Spleen (tissue), 11 donors: Measurements from ENCODE around the gene PNMA1. TPM values are rescaled to one million over a fixed set of nuclear protein-coding genes. Genes with fewer than 3 reads are reported as not detected.
A peak's percentile ranks its signal among the peaks of the same experiment; 100 is the strongest.

Experiments used
- DNase-seq: peaks from one replicate; pipeline ENCODE4 v3.0.0-alpha.2; 2020
- H3K27ac ChIP-seq, 8 donors: fragments of 200-600 bp; sonication (generic) in 7 of 8; 1 replicate in 4 of 8; 2 replicates in 4 of 8; pipeline versions ENCODE4 v1.5.0 to v1.8.0; 2016 to 2021; ENCODE audit warnings: inconsistent platforms in 4 of 8, mild to moderate bottlenecking in 4 of 8, moderate library complexity in 1 of 8
- H3K27me3 ChIP-seq, 7 donors: fragments of 200-600 bp; sonication (generic) in 6 of 7; replicated peaks in 1 of 7; 1 replicate in 4 of 7; 2 replicates in 3 of 7; pipeline versions ENCODE4 v1.5.0 to v1.8.0; 2016 to 2021; ENCODE audit warnings: inconsistent platforms in 3 of 7, mild to moderate bottlenecking in 1 of 7
- H3K36me3 ChIP-seq, 6 donors: fragments of 200-600 bp; sonication (generic) in 5 of 6; 1 replicate in 4 of 6; 2 replicates in 2 of 6; pipeline versions ENCODE4 v1.5.0 to v1.8.0; 2016 to 2021; ENCODE audit warnings: inconsistent platforms in 2 of 6
- H3K4me1 ChIP-seq, 6 donors: fragments of 200-600 bp; sonication (generic) in 5 of 6; 1 replicate in 3 of 6; 2 replicates in 3 of 6; pipeline versions ENCODE4 v1.5.0 to v1.8.0; 2016 to 2021; ENCODE audit warnings: inconsistent platforms in 3 of 6
- H3K4me3 ChIP-seq, 8 donors: fragments of 200-600 bp; sonication (generic) in 7 of 8; 1 replicate in 4 of 8; 2 replicates in 4 of 8; pipeline versions ENCODE4 v1.5.0 to v1.8.0; 2016 to 2021; ENCODE audit warnings: inconsistent platforms in 4 of 8, mild to moderate bottlenecking in 4 of 8, moderate library complexity in 2 of 8
- H3K9me3 ChIP-seq, 8 donors: fragments of 200-600 bp; sonication (generic) in 7 of 8; 1 replicate in 4 of 8; 2 replicates in 4 of 8; pipeline versions ENCODE4 v1.5.0 to v1.8.0; 2016 to 2021; ENCODE audit warnings: inconsistent platforms in 4 of 8
- CTCF ChIP-seq, 11 experiments: fragments of 200-600 bp in 7 of 11; fragments of 450-650 bp in 4 of 11; sonication (generic) in 4 of 11; IDR thresholded peaks in 8 of 11; conservative IDR thresholded peaks in 3 of 11; 1 replicate in 7 of 11; 2 replicates in 4 of 11; pipeline versions ENCODE4 v1.4.0 to v1.8.0; 2016 to 2021; ENCODE audit warnings: antibody characterized with exemption in 11 of 11, inconsistent platforms in 4 of 11, mild to moderate bottlenecking in 1 of 11
- POLR2A ChIP-seq, 3 donors: fragments of 450-650 bp; IDR thresholded peaks; one replicate each; pipeline ENCODE4 v1.5.1; 2017; ENCODE audit warnings: antibody characterized with exemption in 3 of 3, mild to moderate bottlenecking in 1 of 3
- POLR2AphosphoS5 ChIP-seq, 3 donors: sonication (generic); formaldehyde crosslinking; IDR thresholded peaks; one replicate each; pipeline ENCODE4 v1.5.1; 2017; ENCODE audit warnings: antibody characterized with exemption in 3 of 3
- WGBS, 5 donors: extraction: QIAGEN DNeasy Blood & Tissue Kit in 3 of 5; methylation state at CpG; one replicate each; pipeline versions ENCODE4 v1.1.5 to v1.1.7; 2013 to 2018; 5-methylcytosine and 5-hydroxymethylcytosine counted together
- intact Hi-C: fragments of 100-400 bp; cut with DNase I; formaldehyde crosslinking; loops from one replicate; pipeline ENCODE4 v1.15.0; 2023; ENCODE audit warnings: low total_unique reads
- polyA plus RNA-seq, 3 donors: library from polyadenylated mRNA; stranded (reverse); fragments of 200-250 nt; gene quantifications; one replicate each; pipeline ENCODE4 v1.2.1, GENCODE V29; 2013
- total RNA-seq, 7 donors: library from RNA; depleted of rRNA in 3 of 7; stranded (reverse); fragments of >200 nt in 3 of 7; fragmentation: NEBNext Ultra II Directional in 4 of 7; extraction: Animal tissue kit (Norgen Biotek cat#: 25700) in 4 of 7; gene quantifications; one replicate each; pipeline versions ENCODE4 v1.1.0 to v1.2.1, GENCODE V29; 2016 to 2021
- donor health status: healthy with polysubstance abuse.
- donor health status: DM: no; HTN: no; CAD: no; lungs with moderate emphysema.
- donor health status: DM: no; HTN: no; CAD: no.
- donor health status: Bipolar disorder and iron deficiency.
- donor health status: healthy.
- donor health status: DM: no; HTN: no; CAD: no.
- donor health status: DM: yes; HTN: yes; CAD: no.

Gene PNMA1
- total and polyA plus RNA-seq, 10 donors: 13.1 to 31.8 (median 22.2) TPM

- Histone ChIP-seq H3K27ac (peak overlapping the region; percentile 27 to 97 (median 84)), H3K4me1 (peaks cover 50 to 74% (median 60%) of the 10 kb centered on the region in 6 donors)
- 81 to 93% (median 88%) methylated on average over 10 to 21 of the region's 21 CpGs for WGBS, 5 donors
Measured at GRCh38 chr14:73739174-73739898, 25.2 kb upstream of the PNMA1 start.

GRCh38 chr14:73738518-73739173, 24.5 kb upstream of the PNMA1 start:
- no peak overlapping the region for H3K4me3 ChIP-seq

More at GRCh38 chr14:73739174-73739898, 25.2 kb upstream of the PNMA1 start:
- intact Hi-C loops: loop anchor here (10.0 kb wide), 1 partner anchor 45 kb away; no protein-coding TSS in a partner anchor
- Histone ChIP-seq H3K36me3 (peaks cover 0 to 63% (median 50%) of the 10 kb centered on the region in 6 donors), H3K27me3 (no peaks in the 10 kb centered on the region), H3K9me3 (no peaks in the 10 kb centered on the region), H3K4me3 (no peak overlapping the region)
- peak; percentile 73 for DNase-seq
- TF ChIP-seq POLR2A (IDR thresholded peaks at IDR 0.05) (no peak), POLR2AphosphoS5 (IDR thresholded peaks at IDR 0.05) (peak in 2 of 3 donors; percentile 1 to 22)

GRCh38 chr14:73736842-73737241, 22.7 kb upstream of the PNMA1 start:
- Histone ChIP-seq H3K4me1 (peaks cover 25 to 65% (median 43%) of the 10 kb centered on the region in 6 donors), H3K27ac (peak overlapping the region in 1 of 8 donors; percentile 87), H3K36me3 (peaks cover 0 to 87% (median 64%) of the 10 kb centered on the region in 6 donors), H3K9me3 (no peaks in the 10 kb centered on the region), H3K27me3 (no peaks in the 10 kb centered on the region), H3K4me3 (no peak overlapping the region)
- TF ChIP-seq CTCF (IDR thresholded peaks at IDR 0.05 in 8 of 11, conservative IDR thresholded peaks at IDR 0.05 in 3 of 11) (no peak), POLR2A (IDR thresholded peaks at IDR 0.05) (no peak), POLR2AphosphoS5 (IDR thresholded peaks at IDR 0.05) (peak in 2 of 3 donors; percentile 9 to 23)
- intact Hi-C loops: loop anchor here (10.0 kb wide), 1 partner anchor 48 kb away; no protein-coding TSS in a partner anchor
- WGBS, 5 donors: 89 to 92% (median 91%) methylated on average over 13 of the region's 13 CpGs
- peak; percentile 46 for DNase-seq

More at GRCh38 chr14:73738518-73739173, 24.5 kb upstream of the PNMA1 start:
- Histone ChIP-seq H3K9me3 (no peaks in the 10 kb centered on the region), H3K27me3 (no peaks in the 10 kb centered on the region), H3K36me3 (peaks cover 0 to 69% (median 56%) of the 10 kb centered on the region in 6 donors), H3K4me1 (peaks cover 43 to 67% (median 53%) of the 10 kb centered on the region in 6 donors), H3K27ac (peak overlapping the region in 6 of 8 donors; percentile 80 to 97 (median 86))
- TF ChIP-seq POLR2A (IDR thresholded peaks at IDR 0.05): no peak
- TF ChIP-seq POLR2AphosphoS5 (IDR thresholded peaks at IDR 0.05): peak in 1 of 3 donors; percentile 65
- intact Hi-C loops: loop anchor here (10.0 kb wide), 1 partner anchor 46 kb away; no protein-coding TSS in a partner anchor
- WGBS, 5 donors: 93 to 95% (median 94%) methylated on average over 18 to 22 of the region's 22 CpGs
- DNase-seq: peak; percentile 70

- Histone ChIP-seq H3K27ac (peak overlapping the region in 7 of 8 donors; percentile 41 to 82 (median 72)), H3K27me3 (no peaks in the 10 kb centered on the region), H3K4me3 (no peak overlapping the region), H3K36me3 (peaks cover 2 to 100% (median 65%) of the 10 kb centered on the region in 6 donors), H3K4me1 (peaks cover 15 to 75% (median 47%) of the 10 kb centered on the region in 6 donors), H3K9me3 (no peaks in the 10 kb centered on the region)
- 87 to 95% (median 90%) methylated on average over 3 of the region's 3 CpGs for WGBS, 5 donors
- no peak for DNase-seq
- TF ChIP-seq POLR2AphosphoS5 (IDR thresholded peaks at IDR 0.05) (no peak), POLR2A (IDR thresholded peaks at IDR 0.05) (no peak)
- intact Hi-C loops: loop anchor here (10.0 kb wide), 1 partner anchor 53 kb away; no protein-coding TSS in a partner anchor
Measured at GRCh38 chr14:73732006-73732405, 17.8 kb upstream of the PNMA1 start.

- no peaks in the 10 kb centered on the region for H3K9me3 ChIP-seq
- no peak for DNase-seq
- no peaks in the 10 kb centered on the region for H3K27me3 ChIP-seq
- TF ChIP-seq CTCF (IDR thresholded peaks at IDR 0.05 in 8 of 11, conservative IDR thresholded peaks at IDR 0.05 in 3 of 11) (peak in 2 of 11 experiments; percentile 7 to 26), POLR2A (IDR thresholded peaks at IDR 0.05) (no peak), POLR2AphosphoS5 (IDR thresholded peaks at IDR 0.05) (peak in 1 of 3 donors; percentile 46)
- H3K36me3 ChIP-seq: peaks cover 3 to 100% (median 65%) of the 10 kb centered on the region in 6 donors
- WGBS, 5 donors: 74 to 81% (median 77%) methylated on average over 3 of the region's 3 CpGs
- H3K27ac ChIP-seq: peak overlapping the region; percentile 41 to 82 (median 68)
- intact Hi-C loops: loop anchor here (10.0 kb wide), 1 partner anchor 54 kb away; no protein-coding TSS in a partner anchor
- H3K4me3 ChIP-seq: no peak overlapping the region
- H3K4me1 ChIP-seq: peaks cover 15 to 84% (median 55%) of the 10 kb centered on the region in 6 donors
Measured at GRCh38 chr14:73731111-73731510, 16.9 kb upstream of the PNMA1 start.
